NCI-H524 treated with DMSO at 0.1 percent for 48 hours (cell line): ENCODE data around the gene GPATCH1.

Experiments used
- DNase-seq: peaks from one replicate; lab custom pipeline; 2025; lab: John Stamatoyannopoulos, UW

The GPATCH1 gene

GRCh38 chr19:33063753-33064457 is 17.1 kb upstream of the GPATCH1 start:
- DNase-seq: no peak

- no peak for DNase-seq
Measured at GRCh38 chr19:33064458-33064791, 16.6 kb upstream of the GPATCH1 start.

- DNase-seq: no peak
Measured at GRCh38 chr19:33064792-33065550, 16.0 kb upstream of the GPATCH1 start, which contains the start of gene RHPN2. TSS of gene RHPN2 (minus strand) at chr19:33064888. CDS start at chr19:33064852, 36 bp downstream.

- DNase-seq: no peak
Measured at GRCh38 chr19:33066543-33066942, 14.4 kb upstream of the GPATCH1 start.

- DNase-seq: no peak
Measured at GRCh38 chr19:33067121-33067520, 13.9 kb upstream of the GPATCH1 start.

- DNase-seq: no peak
Measured at GRCh38 chr19:33071887-33072286, 9.1 kb upstream of the GPATCH1 start.

GRCh38 chr19:33075519-33075918 is 5.5 kb upstream of the GPATCH1 start:
- DNase-seq: no peak

- DNase-seq: no peak
Measured at GRCh38 chr19:33085570-33086128, 4.7 kb downstream of the GPATCH1 start.

- DNase-seq: no peak
Measured at GRCh38 chr19:33086955-33087354, 6.0 kb downstream of the GPATCH1 start.

GRCh38 chr19:33089010-33089409 is 8.0 kb downstream of the GPATCH1 start:
- no peak for DNase-seq

GRCh38 chr19:33090179-33090578 is 9.2 kb downstream of the GPATCH1 start:
- no peak for DNase-seq

- DNase-seq: no peak
Measured at GRCh38 chr19:33093420-33094210, 12.6 kb downstream of the GPATCH1 start.

GRCh38 chr19:33094436-33095067 is 13.6 kb downstream of the GPATCH1 start:
- no peak for DNase-seq

- no peak for DNase-seq
Measured at GRCh38 chr19:33096005-33096404, 15.0 kb downstream of the GPATCH1 start.

GRCh38 chr19:33098055-33098534 is 17.1 kb downstream of the GPATCH1 start:
- no peak for DNase-seq

- no peak for DNase-seq
Measured at GRCh38 chr19:33100894-33101644, 20.1 kb downstream of the GPATCH1 start.

GRCh38 chr19:33102893-33103292 is 21.9 kb downstream of the GPATCH1 start:
- no peak for DNase-seq

- DNase-seq: no peak
Measured at GRCh38 chr19:33108161-33108560, 27.2 kb downstream of the GPATCH1 start.

GRCh38 chr19:33110137-33110910 is 29.3 kb downstream of the GPATCH1 start:
- DNase-seq: no peak

- DNase-seq: no peak
Measured at GRCh38 chr19:33111587-33111986, 30.6 kb downstream of the GPATCH1 start.
